ENCODE results near the gene MEMO1.
"Not testable (repeated sequence)": the region's sequence is repeated elsewhere in the genome, so short reads cannot be mapped to it uniquely, and the experiment has no call there.

MEMO1 gene

DNA sequence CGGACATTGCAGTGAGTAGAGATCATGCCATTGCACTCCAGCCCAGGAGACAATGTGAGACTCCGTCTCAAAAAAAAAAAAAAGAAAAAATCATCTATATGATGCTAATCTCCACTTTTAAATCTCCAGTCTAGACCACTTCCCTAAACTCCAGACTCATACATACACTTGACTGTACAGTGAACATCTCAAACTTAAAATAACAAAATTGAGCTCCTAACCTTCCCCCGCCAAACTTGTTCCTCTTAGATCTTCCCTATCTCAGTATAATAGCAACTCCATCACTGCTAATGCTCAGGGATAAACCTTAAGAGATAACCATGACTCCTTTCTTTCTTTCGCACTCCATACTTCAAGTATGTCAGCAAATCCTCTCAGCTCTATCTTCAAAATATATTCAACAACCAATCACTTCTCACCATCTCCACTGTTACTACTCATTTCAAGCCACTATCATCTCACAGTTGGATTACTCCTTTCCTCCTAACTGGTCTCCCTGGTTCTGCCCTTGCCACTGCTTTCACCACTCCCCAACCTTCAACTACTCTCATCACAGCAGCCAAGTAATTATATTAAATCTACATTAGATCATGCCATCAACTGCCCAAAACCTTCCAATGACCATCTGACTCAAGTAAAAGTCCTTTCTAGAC is 12.0 kb downstream of the MEMO1 start:
- no peak for DNase-seq (ENCODE audit: low read depth)

DNA sequence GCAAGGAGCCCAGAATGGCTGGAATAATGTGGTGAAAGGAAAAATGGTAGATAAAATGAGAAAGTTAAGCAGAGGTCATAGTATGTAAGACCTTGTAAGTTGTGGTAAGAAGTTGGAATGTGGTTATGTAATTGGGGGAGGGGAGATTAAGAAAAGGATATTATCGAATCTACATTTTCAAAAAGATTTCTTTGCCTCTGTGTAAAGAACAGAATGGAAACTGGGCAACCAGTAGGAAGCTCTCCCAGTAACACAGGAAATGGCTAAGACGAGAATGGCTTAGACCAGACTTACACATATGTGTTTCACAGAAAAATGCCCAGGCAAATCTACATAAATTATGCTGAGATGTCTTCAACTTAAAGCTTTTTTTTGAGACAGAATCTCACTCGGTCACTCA is 13.2 kb downstream of the MEMO1 start:
- DNase-seq (ENCODE audit: low read depth): no peak

DNA sequence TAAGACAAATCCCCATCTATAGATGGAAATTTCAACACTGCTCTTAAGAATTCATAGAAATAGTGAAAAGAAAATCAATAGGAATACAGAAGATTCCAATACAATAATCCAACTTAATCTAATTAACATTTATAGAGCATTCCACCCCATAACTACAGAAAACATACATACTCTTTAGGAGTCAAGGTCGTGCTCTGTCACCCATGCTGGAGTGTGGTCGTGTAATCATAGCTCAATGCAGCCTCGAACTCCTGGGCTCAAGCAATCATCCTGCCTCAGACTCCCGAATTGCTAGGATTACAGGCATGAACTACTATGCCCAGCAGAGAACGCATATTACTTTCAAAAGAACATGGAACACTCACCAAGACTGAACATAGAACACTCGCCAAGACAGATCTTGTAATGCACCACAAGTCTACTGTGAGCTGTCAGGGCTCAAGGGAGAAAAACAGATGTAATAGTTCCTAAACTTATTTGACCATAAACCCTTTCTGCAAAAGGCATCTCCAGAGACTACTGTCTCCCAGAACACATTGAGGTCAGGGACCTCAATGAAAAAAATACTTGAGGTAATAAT is 14.1 kb downstream of the MEMO1 start:
- DNase-seq (ENCODE audit: low read depth): no peak

DNA sequence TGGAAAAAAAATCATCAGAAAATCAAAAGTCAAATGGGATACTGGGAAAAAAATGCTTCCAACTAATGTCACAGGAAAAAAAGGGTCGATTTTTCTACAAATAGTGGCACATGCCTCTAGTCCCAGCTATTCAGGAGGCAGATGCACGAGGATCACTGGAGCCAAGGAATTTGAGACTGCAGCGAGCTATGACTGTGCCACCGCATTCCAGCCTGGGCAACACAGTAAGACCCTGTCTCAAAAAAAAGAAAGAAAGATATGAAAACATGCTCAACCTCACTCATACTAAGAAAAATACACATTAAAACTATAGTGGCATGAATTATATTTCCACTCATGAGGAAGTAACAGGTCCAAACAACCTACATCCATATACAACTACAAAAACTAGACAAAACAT is 17.9 kb downstream of the MEMO1 start:
- no peak for DNase-seq (ENCODE audit: low read depth)

DNA sequence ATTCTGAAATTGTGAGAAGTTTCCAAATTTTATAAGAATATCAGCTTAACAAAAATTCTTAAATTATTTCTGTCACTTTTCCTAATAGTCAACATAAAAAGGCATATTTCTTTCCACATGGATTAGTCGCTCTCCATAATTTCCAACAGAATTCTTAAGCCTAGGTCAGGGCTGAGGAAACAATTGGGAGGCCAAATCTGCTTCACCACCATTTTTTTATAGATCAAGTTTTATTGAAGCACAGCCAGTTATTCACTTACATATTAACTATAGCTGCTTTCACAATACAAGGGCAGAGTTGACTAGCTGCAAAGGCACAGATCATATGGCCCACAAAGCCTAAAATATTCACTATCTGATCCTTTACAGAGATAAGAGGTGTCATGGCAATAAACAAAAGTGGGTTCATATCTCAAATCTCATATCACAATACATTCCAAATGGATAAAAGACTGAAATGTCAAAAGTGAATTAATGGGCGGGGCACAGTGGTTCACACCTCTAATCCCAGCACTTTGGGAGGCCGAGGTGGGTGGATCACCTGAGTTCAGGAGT is 18.7 kb downstream of the MEMO1 start:
- no peak for DNase-seq (ENCODE audit: low read depth)

DNA sequence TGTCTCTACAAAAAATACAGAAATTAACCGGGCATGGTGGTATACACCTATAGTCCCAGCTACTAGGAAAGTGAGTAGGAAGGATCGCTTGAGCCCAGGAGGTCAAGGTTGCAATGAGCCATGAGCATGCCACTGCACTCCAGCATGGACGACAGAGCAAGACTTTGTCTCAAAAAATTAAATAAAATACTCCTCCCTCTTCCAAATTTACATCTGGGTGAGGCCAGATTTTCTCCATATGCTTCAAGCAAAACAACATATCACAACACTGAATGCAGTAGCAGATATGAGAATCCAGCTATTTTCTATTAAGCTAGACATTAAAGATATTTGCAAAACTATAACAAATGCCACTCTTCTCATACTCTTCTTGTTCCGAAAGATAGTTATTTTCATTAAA is 20.9 kb downstream of the MEMO1 start:
- DNase-seq (ENCODE audit: low read depth): no peak

DNA sequence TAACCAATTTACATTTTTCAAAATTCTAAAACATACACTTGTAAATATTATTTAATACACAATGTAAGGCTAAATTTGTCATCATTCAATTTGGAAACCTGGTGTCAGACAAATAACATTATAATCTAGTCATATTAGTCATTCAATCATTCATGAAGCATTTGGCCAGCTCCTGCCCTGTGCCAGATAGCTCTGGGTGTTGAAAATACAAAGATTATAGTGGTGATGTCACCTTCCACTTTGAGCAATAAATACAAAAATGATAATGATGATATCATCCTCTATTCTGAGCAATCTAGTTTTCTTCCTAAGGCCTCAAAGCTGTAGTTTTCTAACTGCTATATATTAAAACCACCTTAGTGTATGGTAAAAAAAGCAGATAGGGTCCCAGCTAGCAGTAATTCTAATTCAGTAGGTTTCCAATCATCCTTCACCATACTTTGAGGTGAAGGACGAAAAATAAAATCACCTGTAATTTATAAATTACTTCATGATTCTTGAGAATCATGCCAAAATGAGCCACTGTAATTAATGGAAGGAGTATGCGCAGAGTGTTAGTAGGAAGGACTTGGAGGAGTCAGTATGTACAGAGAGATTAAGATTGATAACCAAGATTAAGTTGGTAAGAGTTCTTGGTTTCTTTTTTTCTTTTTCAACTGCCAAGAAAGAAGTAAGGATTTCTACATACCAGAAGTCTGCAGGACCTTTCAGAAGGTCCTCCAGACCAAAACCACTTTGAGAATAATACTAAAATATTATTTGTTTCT is 23.2 kb downstream of the MEMO1 start:
- DNase-seq (ENCODE audit: low read depth): peak; percentile 71

DNA sequence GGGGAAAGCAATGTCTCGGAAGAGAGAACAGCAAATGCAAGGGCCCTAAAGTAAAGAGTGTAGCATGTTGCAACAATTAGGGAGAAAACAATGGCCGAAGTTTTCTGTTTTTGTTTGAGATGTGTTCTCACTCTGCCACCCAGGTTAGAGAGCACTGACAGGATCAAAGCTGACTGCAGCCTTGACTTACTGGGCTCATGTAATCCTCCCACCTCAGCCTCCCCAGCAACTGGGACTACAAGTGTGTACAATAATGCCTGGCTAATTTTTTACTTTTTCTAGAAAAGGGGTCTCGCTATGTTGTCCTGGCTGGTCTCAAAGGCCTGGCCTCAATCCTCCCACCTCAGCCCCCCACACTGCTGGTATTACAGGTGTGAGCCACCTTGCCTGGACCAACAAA is 23.9 kb downstream of the MEMO1 start:
- no peak for DNase-seq (ENCODE audit: low read depth)

DNA sequence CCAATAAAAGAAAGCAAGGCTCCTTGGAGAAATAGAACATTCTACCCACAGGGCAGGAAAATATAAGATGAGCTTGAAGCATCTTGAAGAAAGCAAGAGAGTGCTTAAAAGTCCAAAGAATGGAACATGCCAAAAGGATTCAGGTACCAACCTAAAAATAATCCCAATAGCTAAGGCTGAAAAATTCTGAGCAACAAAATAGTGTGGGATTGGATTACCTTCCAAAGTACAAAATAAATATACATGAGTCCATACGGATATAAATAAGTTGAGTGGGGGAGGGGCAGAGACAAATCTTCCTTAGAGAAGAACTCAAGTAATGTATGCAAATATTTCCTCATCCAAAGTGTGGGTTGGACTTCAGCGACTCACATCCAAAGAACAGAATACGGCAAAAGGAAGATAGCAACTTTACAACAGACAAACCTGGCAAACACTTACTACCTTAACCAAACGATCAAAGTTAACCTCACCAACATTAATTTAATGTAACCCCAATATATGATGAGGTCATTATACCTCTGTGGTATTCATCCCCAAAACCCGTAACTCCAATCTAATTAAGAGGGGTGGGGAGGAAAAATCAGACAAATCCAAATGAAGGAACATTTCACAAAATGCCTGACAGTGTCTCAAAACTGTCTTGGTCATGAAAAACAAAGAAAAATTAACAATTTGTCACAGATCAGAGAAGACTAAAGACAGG is 26.9 kb downstream of the MEMO1 start:
- no peak for DNase-seq (ENCODE audit: low read depth)

DNA sequence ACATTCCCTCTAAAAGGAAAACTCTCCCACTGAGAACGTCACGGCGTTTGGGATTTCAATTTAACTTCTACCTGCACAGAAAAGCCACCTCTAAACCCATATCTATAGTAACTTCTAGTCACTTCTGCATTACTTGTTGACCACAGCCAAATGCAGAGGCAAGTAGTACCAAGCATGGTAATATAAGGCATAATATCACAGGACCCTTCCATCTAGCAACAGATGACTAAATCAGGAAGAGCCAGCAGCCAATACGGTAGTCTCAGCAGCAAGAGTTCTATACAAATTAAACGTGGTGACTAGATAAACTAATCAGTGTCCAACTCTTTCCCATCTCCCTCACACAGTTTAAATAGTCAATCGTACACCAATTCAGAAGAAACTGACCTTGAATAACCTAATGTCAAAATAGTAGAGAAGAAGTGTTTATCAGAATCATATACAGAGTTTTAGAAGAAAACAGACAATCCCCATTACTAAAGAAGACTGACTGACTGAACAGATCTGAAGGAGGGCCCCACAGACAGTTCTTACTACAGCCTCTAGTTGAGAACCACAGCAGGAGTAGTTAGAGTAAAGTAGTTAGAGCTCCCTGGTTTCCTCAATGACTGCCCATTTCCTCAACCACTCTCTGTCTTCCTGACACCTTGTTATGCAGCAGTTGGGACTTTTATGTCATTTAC is 30.0 kb downstream of the MEMO1 start:
- DNase-seq (ENCODE audit: low read depth): no peak

DNA sequence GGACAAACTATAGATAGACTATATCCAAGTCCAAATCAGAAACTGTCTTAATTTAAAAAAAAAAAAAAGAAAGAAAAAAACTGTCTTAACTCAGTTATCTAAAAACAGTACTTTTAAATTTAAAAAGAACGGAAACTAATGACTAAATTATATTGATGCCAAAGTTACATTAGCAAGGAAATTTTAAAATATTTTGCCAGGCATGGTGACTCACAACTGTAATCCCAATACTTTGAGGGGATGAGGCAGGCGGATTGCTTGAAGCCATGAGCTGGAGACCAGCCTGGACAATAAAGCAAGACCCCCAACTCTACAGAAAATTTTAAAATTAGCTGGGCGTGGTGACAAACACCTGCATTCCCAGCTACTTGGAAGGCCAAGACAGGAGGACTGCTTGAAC is 30.9 kb downstream of the MEMO1 start:
- DNase-seq (ENCODE audit: low read depth): no peak

DNA sequence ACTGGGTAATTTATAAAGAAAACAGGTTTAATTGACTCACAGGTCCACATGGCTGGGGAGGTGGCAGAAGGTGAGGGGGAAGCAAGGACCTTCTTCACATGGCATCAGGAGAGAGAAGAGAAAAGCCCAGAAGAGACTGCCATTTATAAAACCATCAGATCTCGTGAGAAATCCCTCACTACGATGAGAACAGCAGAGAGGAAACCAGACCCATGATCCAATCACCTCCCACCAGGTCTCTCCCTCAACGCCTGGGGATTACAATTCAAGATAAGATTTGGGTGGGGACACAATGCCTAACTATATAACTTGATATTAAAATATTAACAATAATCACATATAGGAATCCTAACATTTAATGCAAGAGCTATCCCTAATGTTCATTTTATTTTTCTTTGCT is 31.8 kb downstream of the MEMO1 start:
- no peak for DNase-seq (ENCODE audit: low read depth)

DNA sequence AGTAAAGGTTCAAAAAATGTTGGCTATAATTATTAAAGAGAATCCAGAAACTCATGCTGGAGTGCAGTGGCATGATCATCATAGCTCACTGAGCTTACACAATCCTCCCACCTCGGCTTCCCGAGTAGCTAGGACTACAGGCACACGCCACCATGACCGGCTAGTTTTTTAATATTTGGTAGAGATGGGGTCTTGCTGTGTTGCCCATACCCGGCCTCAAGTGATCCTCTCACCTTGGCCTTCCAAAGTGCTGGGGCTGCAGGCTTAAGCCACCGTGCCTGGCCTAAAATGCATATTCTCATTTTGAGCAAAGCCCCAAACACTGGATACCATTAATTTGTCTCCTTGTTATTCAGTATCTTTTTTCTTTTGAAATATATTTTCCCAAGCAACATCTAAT is 32.4 kb downstream of the MEMO1 start:
- DNase-seq (ENCODE audit: low read depth): no peak

DNA sequence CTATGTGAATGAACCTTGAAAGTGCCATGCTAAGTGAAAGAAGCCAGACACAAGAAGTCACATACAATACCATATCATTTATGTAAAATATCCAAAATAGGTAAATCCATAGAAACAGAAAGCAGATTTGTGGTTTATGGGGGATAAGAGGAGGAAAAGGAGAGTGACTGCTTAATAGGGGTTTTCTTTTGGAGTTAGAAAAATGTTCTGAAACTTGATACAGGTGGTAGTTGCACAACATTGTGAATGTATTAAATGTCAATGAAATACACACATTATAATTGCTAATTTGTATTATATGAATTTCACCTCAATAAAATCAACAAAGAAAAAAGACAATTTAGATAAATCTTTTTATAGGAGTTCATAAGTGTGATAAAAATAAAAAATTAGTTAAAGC is 37.1 kb downstream of the MEMO1 start:
- DNase-seq (ENCODE audit: low read depth): no peak

DNA sequence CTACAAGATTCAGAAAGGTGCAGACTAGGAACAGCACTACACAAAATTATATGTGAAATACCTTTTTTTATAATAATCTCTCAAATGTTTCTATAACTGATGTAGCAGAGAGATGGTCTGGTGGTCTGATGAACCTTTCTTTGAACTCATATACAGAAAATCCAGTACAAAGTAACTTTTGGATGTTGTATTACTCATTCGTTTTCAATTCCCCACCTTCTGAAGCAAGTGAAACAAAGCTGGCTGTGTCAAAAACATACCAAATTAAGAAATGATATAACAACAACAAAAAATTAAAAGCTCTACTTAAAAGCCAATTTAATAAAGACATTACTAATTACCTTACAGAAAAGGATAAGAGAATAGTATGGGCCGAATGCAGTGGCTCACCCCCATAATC is 38.7 kb downstream of the MEMO1 start:
- no peak for DNase-seq (ENCODE audit: low read depth)

DNA sequence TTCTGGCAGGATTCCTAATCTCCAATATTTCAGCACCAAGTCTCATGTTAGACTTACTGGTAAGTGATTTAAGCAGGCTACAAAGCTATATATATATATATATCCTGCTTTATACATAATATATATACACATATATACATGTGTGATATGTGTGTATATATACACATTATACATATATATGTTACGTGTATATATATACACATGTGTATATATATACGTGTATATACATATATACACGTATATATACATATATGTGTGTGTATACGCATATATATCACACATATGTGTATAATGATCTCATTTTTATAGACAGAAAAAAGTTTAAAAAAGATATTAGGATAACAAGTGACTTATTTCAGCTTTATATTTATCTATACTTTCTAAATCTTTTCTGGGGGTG is 41.6 kb downstream of the MEMO1 start:
- no peak for DNase-seq (ENCODE audit: low read depth)

DNA sequence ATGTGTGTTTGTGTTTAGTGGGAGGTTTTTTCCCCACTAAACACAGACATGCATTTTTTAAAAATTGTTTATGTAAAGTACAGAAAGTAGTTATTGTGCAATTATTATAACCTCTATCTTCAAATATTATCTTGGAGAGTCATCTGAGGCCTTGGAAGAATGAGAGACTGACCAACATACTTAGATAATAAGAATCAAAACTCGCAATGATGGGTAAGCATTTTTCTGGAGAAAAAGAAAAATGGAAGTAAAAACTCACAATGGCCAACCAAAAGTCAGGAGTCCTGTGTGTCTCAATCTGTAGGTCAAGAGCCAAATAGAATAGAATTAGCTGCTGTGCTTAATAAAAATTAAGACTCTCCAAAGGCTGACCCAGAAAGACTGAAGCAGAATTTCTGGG is 43.0 kb downstream of the MEMO1 start:
- no peak for DNase-seq (ENCODE audit: low read depth)

DNA sequence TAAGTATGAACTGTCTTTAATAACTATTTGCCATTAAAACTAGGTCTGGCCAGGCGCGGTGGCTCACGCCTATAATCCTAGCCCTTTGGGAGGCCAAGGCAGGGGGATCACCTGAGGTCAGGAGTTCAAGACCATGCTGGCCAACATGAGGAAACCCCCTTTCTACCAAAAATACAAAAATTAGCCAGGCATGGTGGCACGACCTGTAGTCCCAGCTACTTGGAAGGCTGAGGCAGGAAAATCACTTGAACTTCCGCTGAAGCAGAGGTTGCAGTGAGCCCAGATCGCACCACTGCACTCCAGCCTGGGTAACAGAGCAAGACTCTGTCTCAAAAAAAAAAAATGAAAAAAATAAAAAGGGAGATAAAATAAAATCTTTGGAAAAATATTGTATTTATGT is 44.4 kb downstream of the MEMO1 start:
- not testable (repeated sequence) for DNase-seq (ENCODE audit: low read depth)

DNA sequence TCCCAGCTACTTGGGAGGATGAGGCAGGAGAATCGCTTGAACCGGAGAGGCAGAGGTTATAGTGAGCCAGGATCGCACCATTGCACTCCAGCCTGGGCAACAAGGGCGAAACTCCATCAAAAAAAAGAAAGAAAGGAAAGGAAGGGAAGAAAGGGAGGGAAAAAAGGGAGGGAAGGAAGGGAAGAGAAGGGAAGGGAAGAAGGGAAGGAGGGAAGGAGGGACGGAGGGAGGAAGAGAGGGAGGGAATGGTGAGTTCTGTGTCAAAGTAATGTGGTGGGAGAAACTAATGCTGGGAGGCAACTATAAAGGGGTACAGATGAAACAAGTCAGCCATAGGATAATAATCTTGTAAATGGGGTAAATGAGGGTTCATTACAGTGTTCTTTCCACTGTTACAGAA is 45.7 kb downstream of the MEMO1 start:
- no peak for DNase-seq (ENCODE audit: low read depth)

DNA sequence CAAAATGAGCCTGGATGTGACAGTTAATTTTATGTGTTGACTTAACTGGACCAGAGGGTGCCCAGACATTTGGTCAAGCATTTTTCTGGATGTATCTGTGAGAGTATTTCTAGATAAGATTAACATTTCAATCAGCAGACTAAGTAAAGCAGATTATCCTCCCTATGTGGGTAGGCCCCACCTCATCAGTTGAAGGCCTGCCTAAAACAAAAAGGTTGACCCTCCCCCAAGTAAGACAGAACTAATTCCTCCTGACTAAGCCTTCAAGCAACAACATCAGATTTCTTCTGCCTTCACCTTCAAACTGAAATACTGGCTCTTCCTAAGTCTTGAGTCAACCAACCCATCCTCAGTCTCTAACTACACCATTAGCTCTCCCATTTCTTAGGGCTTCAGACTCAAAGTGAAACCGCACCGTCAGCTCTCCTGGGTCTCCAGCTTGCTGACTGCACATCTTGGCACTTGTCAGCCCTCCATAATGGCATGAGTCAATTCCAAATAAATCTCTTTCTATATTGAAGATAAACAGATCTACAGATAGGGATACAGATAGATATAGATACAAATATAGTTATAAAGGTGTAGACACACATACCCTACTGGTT is 47.9 kb downstream of the MEMO1 start:
- DNase-seq (ENCODE audit: low read depth): no peak

DNA sequence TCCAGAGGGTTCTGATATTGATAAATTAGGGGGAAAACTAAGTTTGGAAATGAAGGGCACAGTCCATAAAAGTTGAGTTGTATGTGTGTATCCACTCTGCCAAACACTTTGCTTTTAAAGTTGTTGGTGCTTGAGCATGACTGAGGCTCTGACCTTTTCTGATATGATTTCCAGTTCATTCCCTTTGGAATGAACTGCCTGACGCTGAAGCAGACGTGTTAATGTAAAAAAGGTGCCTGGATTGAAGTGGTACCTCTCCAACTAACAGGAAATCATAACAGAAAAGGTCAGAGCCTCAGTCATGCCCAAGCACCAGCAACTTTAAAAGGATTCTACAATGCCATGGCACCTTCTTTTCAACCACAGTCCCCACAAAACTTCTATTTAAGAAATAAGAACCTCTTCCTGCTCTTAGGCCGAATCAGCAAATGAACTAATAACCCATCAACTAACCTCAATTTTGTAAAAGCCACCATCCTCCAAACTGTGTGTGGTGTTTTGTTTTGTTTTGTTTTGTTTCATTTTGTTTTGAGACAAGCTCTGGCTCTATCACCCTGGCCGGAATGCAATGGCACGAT is 52.6 kb downstream of the MEMO1 start:
- DNase-seq (ENCODE audit: low read depth): no peak
